SU-DHL-6 (cell line): Measurements from ENCODE around the gene PHKB.

Source experiments
- H2AFZ ChIP-seq: fragments of 200-600 bp; sonication (generic); 2 replicates; pipeline ENCODE4 v1.6.1; 2014; ENCODE audit warnings: low read depth, mild to moderate bottlenecking, moderate library complexity, mixed read lengths, antibody characterized with exemption, low read length; ENCODE audit not compliant: severe bottlenecking
- H3F3A ChIP-seq: fragments of 200-600 bp; shearing (Covaris generic); 2 replicates; pipeline ENCODE4 v1.6.0; 2016; ENCODE audit warnings: antibody characterized with exemption, mild to moderate bottlenecking; ENCODE audit not compliant: insufficient read depth
- H3K27ac ChIP-seq: fragments of 200-600 bp; sonication (generic); 2 replicates; pipeline ENCODE4 v1.5.1; 2016; ENCODE audit warnings: low read depth, mild to moderate bottlenecking, low read length, moderate library complexity, mixed read lengths
- H3K27me3 ChIP-seq: fragments of 200-600 bp; sonication (generic), shearing (Covaris generic); 2 replicates; pipeline ENCODE4 v1.6.0; 2014; ENCODE audit warnings: mild to moderate bottlenecking, low read length
- H3K36me3 ChIP-seq: fragments of 200-600 bp; sonication (generic); 2 replicates; pipeline ENCODE4 v1.6.1; 2014; ENCODE audit warnings: mild to moderate bottlenecking, low read length, mixed read lengths
- H3K4me2 ChIP-seq: fragments of 300-600, 200-600 bp; shearing (Covaris generic), sonication (generic); 2 replicates; pipeline ENCODE4 v1.6.0; 2014; ENCODE audit warnings: low read length, low read depth, mild to moderate bottlenecking; ENCODE audit not compliant: poor library complexity, severe bottlenecking
- H3K4me3 ChIP-seq: fragments of 200-600 bp; sonication (generic); 2 replicates; pipeline ENCODE4 v1.5.1; 2014; ENCODE audit warnings: antibody characterized with exemption, low read length, mild to moderate bottlenecking, mixed read lengths; ENCODE audit not compliant: insufficient read depth, poor library complexity, severe bottlenecking
- H3K79me2 ChIP-seq: fragments of 200-600 bp; sonication (generic); 2 replicates; pipeline ENCODE4 v1.6.1; 2014; ENCODE audit warnings: mild to moderate bottlenecking, low read length, moderate library complexity; ENCODE audit not compliant: insufficient read depth
- H3K9ac ChIP-seq: fragments of 200-600 bp; sonication (generic); 2 replicates; pipeline ENCODE4 v1.7.0; 2014; ENCODE audit warnings: mild to moderate bottlenecking, low read length
- H3K9me2 ChIP-seq: fragments of 200-600 bp; sonication (generic); replicated peaks from 2 replicates; pipeline ENCODE4 v1.6.1; 2014; ENCODE audit warnings: low read length; ENCODE audit not compliant: insufficient read depth
- H3K9me3 ChIP-seq: fragments of 200-600 bp; sonication (generic); 2 replicates; pipeline ENCODE4 v1.6.1; 2014; ENCODE audit warnings: low read length, mixed read lengths; ENCODE audit not compliant: insufficient read depth
- H4K20me1 ChIP-seq: fragments of 200-600 bp; sonication (generic); 2 replicates; pipeline ENCODE4 v1.6.1; 2014; ENCODE audit warnings: low read depth, mild to moderate bottlenecking, antibody characterized with exemption, low read length, moderate library complexity, mixed read lengths
- CTCF ChIP-seq: fragments of 200-600 bp; sonication (generic); IDR thresholded peaks from one replicate; pipeline ENCODE4 v1.5.1; 2017; ENCODE audit warnings: antibody characterized with exemption, mild to moderate bottlenecking, low read length, moderate library complexity; ENCODE audit not compliant: insufficient read depth, poor library complexity, severe bottlenecking
- EZH2phosphoT487 ChIP-seq: fragments of 200-600 bp; sonication (generic), shearing (Covaris generic); conservative IDR thresholded peaks from 2 replicates; pipeline ENCODE4 v1.6.1; 2018; ENCODE audit warnings: mild to moderate bottlenecking, antibody characterized with exemption, low read length, moderate library complexity, mixed read lengths

PHKB gene

GRCh38 chr16:47446431-47446830, 14.7 kb upstream of the PHKB start:
- Histone ChIP-seq H3K9me2 (no peaks in the 10 kb centered on the region), H3K36me3 (peaks cover 38% of the 10 kb centered on the region), H3K27me3 (no peaks in the 10 kb centered on the region), H3K4me3 (no peak overlapping the region), H3K9me3 (no peaks in the 10 kb centered on the region), H3K4me2 (no peak overlapping the region), H3K9ac (no peak overlapping the region), H3K79me2 (peaks cover 8% of the 10 kb centered on the region; the same call in 1 of the 2 replicates), H3F3A (no peaks in the 10 kb centered on the region), H3K27ac (no peak overlapping the region), H2AFZ (no peak overlapping the region), H4K20me1 (no peaks in the 10 kb centered on the region)
- TF ChIP-seq EZH2phosphoT487 = no peak
- no peak for TF ChIP-seq CTCF

DNA sequence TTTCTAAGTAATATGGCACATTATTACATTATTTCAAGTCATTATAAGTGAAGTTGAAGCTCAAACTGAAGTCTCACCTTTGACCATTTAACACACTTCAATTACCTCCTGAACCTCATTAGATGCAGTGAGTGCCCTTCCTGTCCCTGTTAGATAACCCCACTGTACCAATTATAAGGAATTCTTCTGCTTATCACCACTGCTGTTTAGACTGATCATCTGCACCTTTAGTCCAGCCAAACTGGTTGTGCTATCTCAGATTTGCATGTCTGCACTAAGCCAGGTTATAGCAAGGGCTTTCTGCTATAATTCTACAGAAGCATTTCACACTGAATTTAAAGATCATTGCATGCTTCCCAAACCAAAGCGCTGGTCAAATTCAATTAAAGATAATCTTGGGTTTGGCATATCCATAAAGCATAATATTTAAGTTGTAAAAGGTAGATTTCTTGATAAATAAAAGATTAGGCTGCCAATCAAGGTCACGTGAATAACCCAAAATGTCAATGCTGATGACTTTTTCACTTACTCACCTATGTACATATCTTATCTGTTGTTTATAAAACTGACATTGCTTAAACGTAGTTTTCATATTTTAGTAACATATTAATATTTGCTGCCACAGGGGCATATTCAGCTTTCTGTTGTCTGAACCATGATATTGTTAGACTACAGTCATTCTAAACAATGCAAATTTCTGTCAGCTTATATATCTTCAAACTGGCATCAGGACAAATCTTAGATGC, 12.1 kb upstream of the PHKB start:
- no peaks in the 10 kb centered on the region for H3K9me3 ChIP-seq
- peaks cover 56% of the 10 kb centered on the region for H3K36me3 ChIP-seq
- no peaks in the 10 kb centered on the region for H3K27me3 ChIP-seq
- H3K27ac ChIP-seq = no peak overlapping the region
- no peak overlapping the region for H3K4me2 ChIP-seq
- H3K4me3 ChIP-seq = no peak overlapping the region
- TF ChIP-seq CTCF (no peak), EZH2phosphoT487 (no peak)
- no peaks in the 10 kb centered on the region for H3K9me2 ChIP-seq
- no peaks in the 10 kb centered on the region for H4K20me1 ChIP-seq
- H3K79me2 ChIP-seq = peaks cover 14% of the 10 kb centered on the region; the same call in 1 of the 2 replicates
- H2AFZ ChIP-seq = no peak overlapping the region
- H3F3A ChIP-seq = no peaks in the 10 kb centered on the region
- no peak overlapping the region for H3K9ac ChIP-seq

DNA sequence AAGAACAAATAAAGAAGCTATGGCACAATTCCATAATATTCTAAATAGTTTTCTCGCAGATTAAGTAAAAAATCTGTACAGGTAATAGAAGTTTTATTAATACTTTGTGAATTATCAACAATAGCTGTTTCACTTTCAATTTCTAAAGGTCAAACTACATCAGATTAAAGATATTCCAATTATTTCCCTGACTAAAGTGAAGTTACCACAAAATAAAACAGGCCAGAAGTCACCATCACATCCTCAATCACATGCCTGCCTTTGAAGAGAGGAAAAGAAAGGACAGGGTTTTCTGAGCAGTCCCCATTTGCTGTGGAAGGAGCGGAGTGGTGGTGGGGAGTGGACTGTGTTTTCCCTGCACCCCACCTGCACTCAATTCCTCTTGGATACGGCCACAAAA, 11.3 kb upstream of the PHKB start:
- H3K9me3 ChIP-seq = no peaks in the 10 kb centered on the region
- no peaks in the 10 kb centered on the region for H3K9me2 ChIP-seq
- no peak overlapping the region for H3K4me2 ChIP-seq
- H4K20me1 ChIP-seq = no peaks in the 10 kb centered on the region
- H3K79me2 ChIP-seq = peaks cover 15% of the 10 kb centered on the region; the same call in 1 of the 2 replicates
- no peak overlapping the region for H3K4me3 ChIP-seq
- H3K27me3 ChIP-seq = no peaks in the 10 kb centered on the region
- TF ChIP-seq EZH2phosphoT487 (no peak), CTCF (no peak)
- no peak overlapping the region for H2AFZ ChIP-seq
- no peak overlapping the region for H3K27ac ChIP-seq
- peaks cover 53% of the 10 kb centered on the region for H3K36me3 ChIP-seq
- H3K9ac ChIP-seq = no peak overlapping the region
- H3F3A ChIP-seq = no peaks in the 10 kb centered on the region
